K562 (cell line): ENCODE measurements around the gene RAB14. TPM values are rescaled to one million over a fixed set of nuclear protein-coding genes. Genes with fewer than 3 reads are reported as not detected.

Experiments
- AFF4 ChIP-seq: sonication (generic); formaldehyde crosslinking; IDR thresholded peaks from 2 replicates; pipeline ENCODE4 v1.8.0; 2023; ENCODE audit warnings: mild to moderate bottlenecking, missing genetic modification reagents
- CLOCK ChIP-seq: fragments of 250-450 bp; sonication (Bioruptor Pico); IDR thresholded peaks from 2 replicates; pipeline ENCODE4 v1.4.0; 2020; ENCODE audit warnings: mild to moderate bottlenecking, moderate library complexity, borderline replicate concordance
- CREM ChIP-seq: IDR thresholded peaks from 2 replicates; pipeline ENCODE4 v1.6.1; 2014; ENCODE audit warnings: antibody characterized with exemption, low read depth
- GTF2B ChIP-seq: IDR thresholded peaks from 2 replicates; pipeline ENCODE4 v1.6.1; 2011; ENCODE audit not compliant: insufficient read length; ENCODE audit errors: extremely low read depth
- MEF2D ChIP-seq: conservative IDR thresholded peaks from 2 replicates; pipeline ENCODE4 v1.6.1; 2016; ENCODE audit warnings: low read depth, missing genetic modification characterization, missing compliant biosample characterization
- PCBP1 ChIP-seq: fragments of 200-400 bp; formaldehyde crosslinking; IDR thresholded peaks from 2 replicates; pipeline ENCODE4 v1.6.1; 2018; ENCODE audit warnings: mild to moderate bottlenecking, low read depth, low read length; ENCODE audit not compliant: poor library complexity, severe bottlenecking
- RBBP5 ChIP-seq: fragments of 200-600 bp; sonication (generic); IDR thresholded peaks from 2 replicates; pipeline ENCODE4 v1.6.1; 2012; ENCODE audit warnings: borderline replicate concordance, mild to moderate bottlenecking, low read length, control low read depth, inconsistent platforms; ENCODE audit not compliant: insufficient read depth, poor library complexity, severe bottlenecking
- RNF219 ChIP-seq: fragments of 250-450 bp; sonication (Bioruptor Pico); IDR thresholded peaks from 2 replicates; pipeline ENCODE4 v1.5.0; 2022; ENCODE audit warnings: mild to moderate bottlenecking
- TGIF2 ChIP-seq: sonication (generic); formaldehyde crosslinking; IDR thresholded peaks from 2 replicates; pipeline ENCODE4 v1.8.1; 2022; ENCODE audit warnings: mild to moderate bottlenecking, missing genetic modification reagents, moderate library complexity
- USF2 ChIP-seq: sonication (generic); formaldehyde crosslinking; IDR thresholded peaks from 2 replicates; pipeline ENCODE4 v1.5.0; 2020; ENCODE audit warnings: missing genetic modification reagents
- ZNF165 ChIP-seq: fragments of 250-450 bp; sonication (Bioruptor Pico); IDR thresholded peaks from 2 replicates; pipeline ENCODE4 v1.4.0; 2020; ENCODE audit warnings: borderline replicate concordance
- ZNF449 ChIP-seq: fragments of 250-450 bp; sonication (Bioruptor Pico); IDR thresholded peaks from 2 replicates; pipeline ENCODE4 v1.8.0; 2022; ENCODE audit warnings: moderate library complexity, mild to moderate bottlenecking, inconsistent platforms
- ZNF79 ChIP-seq: fragments of 250-450 bp; sonication (Bioruptor Pico); IDR thresholded peaks from 2 replicates; pipeline ENCODE4 v1.4.0; 2020; ENCODE audit warnings: low read depth, mild to moderate bottlenecking, moderate library complexity
- polyA plus RNA-seq, 8 experiments: library from polyadenylated mRNA; depleted of rRNA in 4 of 8; stranded (reverse) in 5 of 8; unstranded in 3 of 8; fragments of >200 nt; fragmentation: Nextera tagmentation in 2 of 8; fragmentation: Illumina TruSeq in 1 of 8; extraction: Ambion mirVana in 2 of 8; extraction: Trizol in 1 of 8; gene quantifications; 2 replicates each; pipeline versions ENCODE4 v1.2.1 to v1.2.3, GENCODE V29; 2011 to 2014; ENCODE audit warnings: inconsistent platforms in 1 of 8, missing spikeins in 1 of 8
- total RNA-seq, 7 experiments: library from RNA; depleted of rRNA in 6 of 7; stranded (reverse); fragments of >200 nt in 6 of 7; fragmentation: Illumina TruSeq in 2 of 7; extraction: Trizol in 2 of 7; gene quantifications; 2 replicates each; pipeline versions ENCODE4 v1.2.1 to v1.2.3, GENCODE V29; 2011 to 2021; ENCODE audit warnings: low replicate concordance in 1 of 7

RAB14 gene
- total and polyA plus RNA-seq, 9 of the 15 experiments (the other 6 are each of a cell fraction or from before 2014, with no cell fraction given), result 10.3 to 41.8 (median 20.9) TPM

- no peak for TF ChIP-seq GTF2B
- no peak for TF ChIP-seq CLOCK
- TF ChIP-seq ZNF449 (CRISPR knock-in tag), result no peak
- TF ChIP-seq RNF219 (CRISPR knock-in tag), result no peak
- no peak for TF ChIP-seq USF2 (CRISPR knock-in tag)
- no peak for TF ChIP-seq TGIF2 (CRISPR knock-in tag)
- no peak for TF ChIP-seq MEF2D
- no peak for TF ChIP-seq PCBP1
- TF ChIP-seq ZNF79 (CRISPR knock-in tag), result no peak
- no peak for TF ChIP-seq AFF4 (CRISPR knock-in tag)
- TF ChIP-seq CREM, result peak; percentile 61
- no peak for TF ChIP-seq RBBP5
- no peak for TF ChIP-seq ZNF165 (CRISPR knock-in tag)
These were observed 32.5 kb upstream of the RAB14 start (continued) for GRCh38 chr9:121233906-121234831.
